T-cell (primary cell): ENCODE data around the gene ATRN. TPM values are rescaled to one million over a fixed set of nuclear protein-coding genes. Genes with fewer than 3 reads are reported as not detected.
"Not testable (repeated sequence)": the region's sequence is repeated elsewhere in the genome, so short reads cannot be mapped to it uniquely, and the experiment has no call there.

Experiments used
- ATAC-seq, 4 experiments: fragments of 200-7000 bp in 3 of 4; fragments of 150-1000 bp in 1 of 4; cut with Tn5 transposase; replicated peaks in 1 of 4; 1 replicate in 3 of 4; 2 replicates in 1 of 4; pipeline ENCODE4 v1.10.0; 2021; ENCODE audit warnings: moderate library complexity in 3 of 4, mild to moderate bottlenecking in 2 of 4, moderate number of reproducible peaks in 1 of 4
- CTCF ChIA-PET, 2 donors: fragments of 300-600 bp; sonication (Branson Sonifier 250); formaldehyde crosslinking; loops; one replicate each; lab custom pipeline; 2022; ENCODE audit warnings: antibody characterized with exemption in 2 of 2; lab: Charles Lee
- POLR2A ChIA-PET, 2 donors: fragments of 300-600 bp; sonication (Branson Sonifier 250); formaldehyde crosslinking; loops; one replicate each; lab custom pipeline; 2022; ENCODE audit warnings: antibody characterized with exemption in 2 of 2; lab: Charles Lee
- DNase-seq, 35 experiments: peaks; one replicate each; pipeline versions ENCODE4 v3.0.0 to v3.0.0-alpha.2; 2013 to 2023
- H3K27ac ChIP-seq: one replicate; pipeline ENCODE4 v1.5.1; 2013; ENCODE audit warnings: low read length
- H3K27me3 ChIP-seq, 2 experiments: replicated peaks in 1 of 2; 1 replicate in 1 of 2; 2 replicates in 1 of 2; pipeline versions ENCODE4 v1.6.1 to v1.7.0; 2013; ENCODE audit warnings: low read length in 1 of 2, mixed read lengths in 1 of 2; ENCODE audit not compliant: control insufficient read depth in 2 of 2, insufficient read depth in 2 of 2; ENCODE audit errors: extremely low read depth in 1 of 2
- H3K36me3 ChIP-seq, 2 donors: 1 replicate in 1 of 2; 2 replicates in 1 of 2; pipeline versions ENCODE4 v1.6.1 to v1.7.0; 2013; ENCODE audit warnings: low read length in 1 of 2; ENCODE audit not compliant: control insufficient read depth in 2 of 2, insufficient read depth in 1 of 2; ENCODE audit errors: extremely low read depth in 1 of 2
- H3K4me1 ChIP-seq, 2 experiments: 1 replicate in 1 of 2; 2 replicates in 1 of 2; pipeline versions ENCODE4 v1.6.1 to v1.7.0; 2013; ENCODE audit warnings: low read length in 2 of 2, mixed read lengths in 1 of 2; ENCODE audit not compliant: insufficient read depth in 2 of 2, control insufficient read depth in 1 of 2; ENCODE audit errors: extremely low read depth in 1 of 2
- H3K4me3 ChIP-seq, 2 donors: 1 replicate in 1 of 2; 2 replicates in 1 of 2; pipeline versions ENCODE4 v1.5.1 to v1.7.0; 2013; ENCODE audit warnings: mild to moderate bottlenecking in 2 of 2, low read length in 1 of 2, moderate library complexity in 1 of 2; ENCODE audit not compliant: control insufficient read depth in 1 of 2; ENCODE audit errors: extremely low read depth in 1 of 2
- H3K9me3 ChIP-seq: 2 replicates; pipeline ENCODE4 v1.7.0; 2013
- H3K27ac Mint-ChIP-seq, 2 donors: one replicate each; pipeline ENCODE4 v1.8.0; 2020 to 2021; ENCODE audit warnings: mild to moderate bottlenecking in 2 of 2, mixed read lengths in 2 of 2
- H3K27me3 Mint-ChIP-seq, 2 donors: one replicate each; pipeline ENCODE4 v1.8.0; 2021 to 2022; ENCODE audit warnings: mixed read lengths in 2 of 2
- H3K36me3 Mint-ChIP-seq: one replicate; pipeline ENCODE4 v1.8.0; 2021; ENCODE audit warnings: mixed read lengths
- H3K4me1 Mint-ChIP-seq, 3 donors: one replicate each; pipeline ENCODE4 v1.8.0; 2020 to 2022; ENCODE audit warnings: mixed read lengths in 3 of 3, mild to moderate bottlenecking in 1 of 3
- H3K4me3 Mint-ChIP-seq, 3 donors: one replicate each; pipeline ENCODE4 v1.8.0; 2020 to 2022; ENCODE audit warnings: mild to moderate bottlenecking in 3 of 3, mixed read lengths in 3 of 3, moderate library complexity in 3 of 3
- H3K9me3 Mint-ChIP-seq, 3 donors: one replicate each; pipeline ENCODE4 v1.8.0; 2020 to 2022; ENCODE audit warnings: mixed read lengths in 3 of 3
- WGBS: methylation state at CpG from one replicate; pipeline ENCODE4 v1.1.5; 2013; ENCODE audit warnings: missing lambda C conversion rate; ENCODE audit not compliant: insufficient coverage; 5-methylcytosine and 5-hydroxymethylcytosine counted together
- total RNA-seq, 35 experiments: library from RNA in 6 of 35; stranded (reverse) in 6 of 35; fragments of 120-200 nt in 1 of 35; gene quantifications; one replicate each; pipeline versions ENCODE4 v1.2.1 to v1.2.4 and lab custom pipeline; 2013 to 2026

Gene ATRN
- total RNA-seq, 5 donors from 2014 or later (not counting 1 experiment from before 2014, with no cell fraction given), result 13.6 to 15.8 (median 13.7) TPM

DNA sequence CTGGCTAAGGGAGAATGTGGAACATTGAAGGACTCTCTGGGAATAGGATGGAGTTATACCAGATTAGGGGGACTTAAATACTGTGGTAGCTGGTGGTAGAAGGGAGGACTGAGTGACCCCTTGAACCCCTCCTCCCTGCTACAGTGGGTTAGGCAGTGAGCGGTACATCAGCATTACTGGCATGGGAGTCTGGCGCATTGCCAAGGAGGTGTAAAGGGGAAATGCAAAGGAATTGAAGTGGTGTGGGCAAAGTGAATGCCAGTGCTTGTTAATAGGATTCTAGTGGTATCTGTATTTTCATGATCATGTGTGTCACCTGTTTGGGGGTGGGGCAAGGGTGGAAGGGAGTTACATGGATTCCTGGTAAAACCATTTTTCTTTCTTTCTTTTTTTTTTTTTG lies 132.3 kb downstream of the ATRN start:
- Histone ChIP-seq H3K4me3 (no peak overlapping the region), H3K4me1 (no peaks in the 10 kb centered on the region), H3K36me3 (peaks cover 4 to 24% of the 10 kb centered on the region in 2 donors), H3K9me3 (no peaks in the 10 kb centered on the region), H3K27me3 (no peaks in the 10 kb centered on the region), H3K27ac (no peak overlapping the region)
- CTCF ChIA-PET, result no interaction called here
- POLR2A ChIA-PET, result no interaction called here
- WGBS, result no CpG with 5 or more reads among the region's 2 CpGs
- Mint-ChIP-seq H3K9me3 (no peaks in the 10 kb centered on the region), H3K4me3 (no peak overlapping the region), H3K27ac (no peak overlapping the region), H3K27me3 (no peaks in the 10 kb centered on the region), H3K36me3 (peaks cover 60% of the 10 kb centered on the region), H3K4me1 (no peaks in the 10 kb centered on the region)
- ATAC-seq, result no peak
- DNase-seq, result no peak

GRCh38 chr20:3605386-3605886 lies 134.6 kb downstream of the ATRN start:
- peaks cover 4 to 16% of the 10 kb centered on the region in 2 donors for H3K36me3 ChIP-seq
- H3K27me3 Mint-ChIP-seq, H3K9me3 Mint-ChIP-seq, DNase-seq, H3K27ac Mint-ChIP-seq, POLR2A ChIA-PET, ATAC-seq, H3K4me3 Mint-ChIP-seq, H3K4me1 ChIP-seq, H3K4me3 ChIP-seq, CTCF ChIA-PET, H3K9me3 ChIP-seq, H3K27ac ChIP-seq, H3K27me3 ChIP-seq, H3K4me1 Mint-ChIP-seq: not testable (repeated sequence)
- WGBS, result 100% methylated on average over 3 of the region's 4 CpGs
- peaks cover 66% of the 10 kb centered on the region for H3K36me3 Mint-ChIP-seq

- Histone ChIP-seq H3K4me3 (no peak overlapping the region), H3K9me3 (no peaks in the 10 kb centered on the region), H3K27ac (no peak overlapping the region), H3K4me1 (no peaks in the 10 kb centered on the region), H3K27me3 (no peaks in the 10 kb centered on the region), H3K36me3 (peaks cover 4 to 13% of the 10 kb centered on the region in 2 donors)
- POLR2A ChIA-PET, result no interaction called here
- Mint-ChIP-seq H3K36me3 (peaks cover 63% of the 10 kb centered on the region), H3K27me3 (no peaks in the 10 kb centered on the region), H3K4me3 (no peak overlapping the region), H3K4me1 (no peaks in the 10 kb centered on the region), H3K27ac (no peak overlapping the region), H3K9me3 (no peaks in the 10 kb centered on the region)
- CTCF ChIA-PET, result no interaction called here
- WGBS, result 44% methylated on average over 3 of the region's 3 CpGs
- DNase-seq (no peak), ATAC-seq (no peak)
Measured at GRCh38 chr20:3606021-3606420, 135.2 kb downstream of the ATRN start.

DNA sequence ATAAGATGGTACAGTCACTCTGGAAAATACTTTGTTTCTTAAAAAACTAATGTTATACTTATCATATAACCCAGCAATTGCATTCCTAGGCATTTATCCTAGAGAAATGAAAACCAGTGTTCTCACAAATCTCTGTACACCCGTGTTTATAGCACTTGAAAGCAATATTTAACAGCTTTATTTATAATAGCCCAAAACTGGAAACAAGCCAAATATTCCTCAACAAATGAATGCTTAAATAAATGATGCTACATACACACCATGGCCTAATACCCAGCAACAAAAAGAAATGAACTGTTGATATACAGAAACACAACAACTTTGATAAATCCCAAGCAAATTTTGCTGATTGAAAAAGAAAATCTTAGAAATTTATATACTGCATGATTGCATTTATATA lies 141.1 kb downstream of the ATRN start:
- H3K36me3 ChIP-seq, result peaks cover 0 to 7% of the 10 kb centered on the region in 2 donors
- no peak for DNase-seq
- H3K27ac ChIP-seq, result no peak overlapping the region
- H3K27me3 Mint-ChIP-seq, result no peaks in the 10 kb centered on the region
- H3K9me3 Mint-ChIP-seq, result no peaks in the 10 kb centered on the region
- H3K27me3 ChIP-seq, result no peaks in the 10 kb centered on the region
- no peak for ATAC-seq
- H3K9me3 ChIP-seq, result no peaks in the 10 kb centered on the region
- CTCF ChIA-PET, result no interaction called here
- POLR2A ChIA-PET, result no interaction called here
- H3K4me3 ChIP-seq, result no peak overlapping the region
- no peaks in the 10 kb centered on the region for H3K4me1 ChIP-seq
- H3K4me1 Mint-ChIP-seq, result no peaks in the 10 kb centered on the region
- no CpG with 5 or more reads among the region's 1 CpG for WGBS
- H3K36me3 Mint-ChIP-seq, result peaks cover 44% of the 10 kb centered on the region
- no peak overlapping the region for H3K4me3 Mint-ChIP-seq
- no peak overlapping the region for H3K27ac Mint-ChIP-seq

- Mint-ChIP-seq H3K9me3 (no peaks in the 10 kb centered on the region), H3K27ac (no peak overlapping the region), H3K36me3 (peaks cover 42% of the 10 kb centered on the region), H3K27me3 (no peaks in the 10 kb centered on the region), H3K4me3 (no peak overlapping the region), H3K4me1 (no peaks in the 10 kb centered on the region)
- ChIA-PET POLR2A (no interaction called here), CTCF (no interaction called here)
- H3K27me3 ChIP-seq, result no peaks in the 10 kb centered on the region
- no peak overlapping the region for H3K27ac ChIP-seq
- no peaks in the 10 kb centered on the region for H3K9me3 ChIP-seq
- H3K4me3 ChIP-seq, result no peak overlapping the region
- peaks cover 0 to 4% of the 10 kb centered on the region in 2 donors for H3K36me3 ChIP-seq
- WGBS, result 87% methylated on average over 8 of the region's 10 CpGs
- H3K4me1 ChIP-seq, result no peaks in the 10 kb centered on the region
- DNase-seq (no peak), ATAC-seq (no peak)
Measured at GRCh38 chr20:3612795-3613572, 142.2 kb downstream of the ATRN start.

- Mint-ChIP-seq H3K27me3 (no peaks in the 10 kb centered on the region), H3K27ac (no peak overlapping the region), H3K36me3 (peaks cover 43% of the 10 kb centered on the region), H3K4me3 (no peak overlapping the region), H3K9me3 (no peaks in the 10 kb centered on the region), H3K4me1 (no peaks in the 10 kb centered on the region)
- Histone ChIP-seq H3K36me3 (peaks cover 0 to 4% of the 10 kb centered on the region in 2 donors), H3K4me3 (no peak overlapping the region), H3K27ac (no peak overlapping the region), H3K9me3 (no peaks in the 10 kb centered on the region), H3K4me1 (no peaks in the 10 kb centered on the region), H3K27me3 (no peaks in the 10 kb centered on the region)
- WGBS, result 94% methylated on average over 8 of the region's 9 CpGs
- ATAC-seq, result no peak
- POLR2A ChIA-PET, result no interaction called here
- CTCF ChIA-PET, result no interaction called here
- DNase-seq, result no peak
Measured at GRCh38 chr20:3613821-3614440, 143.1 kb downstream of the ATRN start.
